Measurements from ENCODE around the gene TXNL4A. TPM values are rescaled to one million over a fixed set of nuclear protein-coding genes. Genes with fewer than 3 reads are reported as not detected.

TXNL4A gene
- total and polyA plus RNA-seq, 4 donors = 18.0 to 86.2 (median 32.8) TPM

- WGBS = 76% methylated on average over 7 of the region's 7 CpGs
- no peak overlapping the region for H3K4me3 ChIP-seq (ENCODE audit: low read depth in 1 of 3, low read length in 3 of 3)
Observed at GRCh38 chr18:80006724-80007123, 18.4 kb upstream of the TXNL4A start.

GRCh38 chr18:80004600-80005342 lies 16.4 kb upstream of the TXNL4A start:
- WGBS = 90% methylated on average over 12 of the region's 12 CpGs
- TF ChIP-seq SP1 (IDR thresholded peaks at IDR 0.05) (no peak), NR2F2 (IDR thresholded peaks at IDR 0.05) (no peak), RAD21 (IDR thresholded peaks at IDR 0.05) (no peak), JUND (IDR thresholded peaks at IDR 0.05) (no peak), FOXA1 (IDR thresholded peaks at IDR 0.05) (no peak), FOXA2 (IDR thresholded peaks at IDR 0.05) (no peak), MAX (IDR thresholded peaks at IDR 0.05) (no peak), ZBTB33 (IDR thresholded peaks at IDR 0.05) (no peak), TAF1 (conservative IDR thresholded peaks at IDR 0.05) (no peak)
- Histone ChIP-seq H3K4me3 (ENCODE audit: low read depth in 1 of 3, low read length in 3 of 3) (no peak overlapping the region), H3K27ac (ENCODE audit: low read depth in 1 of 2, low read length in 2 of 2) (no peak overlapping the region), H3K9ac (ENCODE audit: low read depth in 1 of 2, low read length in 2 of 2) (no peak overlapping the region), H3K27me3 (ENCODE audit: control insufficient read depth in 4 of 4, insufficient read depth in 4 of 4, low read length in 3 of 4) (no peaks in the 10 kb centered on the region), H3K9me3 (ENCODE audit: control insufficient read depth in 4 of 4, low read length in 3 of 4) (no peaks in the 10 kb centered on the region), H3K4me1 (ENCODE audit: control insufficient read depth in 4 of 4, insufficient read depth in 4 of 4, low read length in 3 of 4) (no peaks in the 10 kb centered on the region), H3K36me3 (ENCODE audit: control insufficient read depth in 4 of 4, insufficient read depth in 3 of 4, low read depth in 1 of 4, low read length in 3 of 4) (no peaks in the 10 kb centered on the region)
- DNase-seq (ENCODE audit: low spot score) = no peak

More at GRCh38 chr18:80006724-80007123, 18.4 kb upstream of the TXNL4A start:
- DNase-seq (ENCODE audit: low spot score) = no peak
- no peaks in the 10 kb centered on the region for H3K27me3 ChIP-seq (ENCODE audit: control insufficient read depth in 4 of 4, insufficient read depth in 4 of 4, low read length in 3 of 4)
- no peaks in the 10 kb centered on the region for H3K4me1 ChIP-seq (ENCODE audit: control insufficient read depth in 4 of 4, insufficient read depth in 4 of 4, low read length in 3 of 4)
- H3K27ac ChIP-seq (ENCODE audit: low read depth in 1 of 2, low read length in 2 of 2) = no peak overlapping the region
- no peak overlapping the region for H3K9ac ChIP-seq (ENCODE audit: low read depth in 1 of 2, low read length in 2 of 2)
- peaks cover 0 to 2% (median 0%) of the 10 kb centered on the region in 4 donors for H3K9me3 ChIP-seq (ENCODE audit: control insufficient read depth in 4 of 4, low read length in 3 of 4)
- H3K36me3 ChIP-seq (ENCODE audit: control insufficient read depth in 4 of 4, insufficient read depth in 3 of 4, low read depth in 1 of 4, low read length in 3 of 4) = no peaks in the 10 kb centered on the region
- TF ChIP-seq ZBTB33 (IDR thresholded peaks at IDR 0.05) (no peak), TAF1 (conservative IDR thresholded peaks at IDR 0.05) (no peak), RAD21 (IDR thresholded peaks at IDR 0.05) (no peak), FOXA2 (IDR thresholded peaks at IDR 0.05) (no peak), NR2F2 (IDR thresholded peaks at IDR 0.05) (no peak), FOXA1 (IDR thresholded peaks at IDR 0.05) (no peak), JUND (IDR thresholded peaks at IDR 0.05) (no peak), RXRA (IDR thresholded peaks at IDR 0.05) (no peak)

GRCh38 chr18:80002468-80002867 lies 14.1 kb upstream of the TXNL4A start:
- no peak overlapping the region for H3K27ac ChIP-seq (ENCODE audit: low read depth in 1 of 2, low read length in 2 of 2)
- DNase-seq (ENCODE audit: low spot score) = no peak
- 95% methylated on average over 5 of the region's 5 CpGs for WGBS
- H3K9ac ChIP-seq (ENCODE audit: low read depth in 1 of 2, low read length in 2 of 2) = no peak overlapping the region
- H3K4me3 ChIP-seq (ENCODE audit: low read depth in 1 of 3, low read length in 3 of 3) = no peak overlapping the region
- H3K4me1 ChIP-seq (ENCODE audit: control insufficient read depth in 4 of 4, insufficient read depth in 4 of 4, low read length in 3 of 4) = no peaks in the 10 kb centered on the region
- H3K9me3 ChIP-seq (ENCODE audit: control insufficient read depth in 4 of 4, low read length in 3 of 4) = no peaks in the 10 kb centered on the region
- H3K36me3 ChIP-seq (ENCODE audit: control insufficient read depth in 4 of 4, insufficient read depth in 3 of 4, low read depth in 1 of 4, low read length in 3 of 4) = no peaks in the 10 kb centered on the region
- H3K27me3 ChIP-seq (ENCODE audit: control insufficient read depth in 4 of 4, insufficient read depth in 4 of 4, low read length in 3 of 4) = no peaks in the 10 kb centered on the region
- TF ChIP-seq, protein P1, sequence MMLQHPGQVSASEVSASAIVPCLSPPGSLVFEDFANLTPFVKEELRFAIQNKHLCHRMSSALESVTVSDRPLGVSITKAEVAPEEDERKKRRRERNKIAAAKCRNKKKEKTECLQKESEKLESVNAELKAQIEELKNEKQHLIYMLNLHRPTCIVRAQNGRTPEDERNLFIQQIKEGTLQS (IDR thresholded peaks at IDR 0.05) = no peak
- no peak for TF ChIP-seq GABPA (IDR thresholded peaks at IDR 0.05 in 1 of 2, conservative IDR thresholded peaks at IDR 0.05 in 1 of 2)
- no peak for TF ChIP-seq SP1 (IDR thresholded peaks at IDR 0.05)
- no peak for TF ChIP-seq MAX (IDR thresholded peaks at IDR 0.05)
- no peak for TF ChIP-seq EGR1 (IDR thresholded peaks at IDR 0.05; ENCODE audit: low read depth in 2 of 2)
- TF ChIP-seq, protein P2, sequence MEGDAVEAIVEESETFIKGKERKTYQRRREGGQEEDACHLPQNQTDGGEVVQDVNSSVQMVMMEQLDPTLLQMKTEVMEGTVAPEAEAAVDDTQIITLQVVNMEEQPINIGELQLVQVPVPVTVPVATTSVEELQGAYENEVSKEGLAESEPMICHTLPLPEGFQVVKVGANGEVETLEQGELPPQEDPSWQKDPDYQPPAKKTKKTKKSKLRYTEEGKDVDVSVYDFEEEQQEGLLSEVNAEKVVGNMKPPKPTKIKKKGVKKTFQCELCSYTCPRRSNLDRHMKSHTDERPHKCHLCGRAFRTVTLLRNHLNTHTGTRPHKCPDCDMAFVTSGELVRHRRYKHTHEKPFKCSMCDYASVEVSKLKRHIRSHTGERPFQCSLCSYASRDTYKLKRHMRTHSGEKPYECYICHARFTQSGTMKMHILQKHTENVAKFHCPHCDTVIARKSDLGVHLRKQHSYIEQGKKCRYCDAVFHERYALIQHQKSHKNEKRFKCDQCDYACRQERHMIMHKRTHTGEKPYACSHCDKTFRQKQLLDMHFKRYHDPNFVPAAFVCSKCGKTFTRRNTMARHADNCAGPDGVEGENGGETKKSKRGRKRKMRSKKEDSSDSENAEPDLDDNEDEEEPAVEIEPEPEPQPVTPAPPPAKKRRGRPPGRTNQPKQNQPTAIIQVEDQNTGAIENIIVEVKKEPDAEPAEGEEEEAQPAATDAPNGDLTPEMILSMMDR (IDR thresholded peaks at IDR 0.05; ENCODE audit: low read depth, low read length, missing input control) = no peak
- TF ChIP-seq TAF1 (conservative IDR thresholded peaks at IDR 0.05) = no peak
- no peak for TF ChIP-seq FOXA2 (IDR thresholded peaks at IDR 0.05)
- no peak for TF ChIP-seq FOXA1 (IDR thresholded peaks at IDR 0.05)
- TF ChIP-seq ZBTB33 (IDR thresholded peaks at IDR 0.05) = no peak
- TF ChIP-seq YY1 (IDR thresholded peaks at IDR 0.05) = no peak

Data from liver (tissue), 9 donors.